Smooth muscle cell (in vitro differentiated cells): Measurements from ENCODE around the gene GSC. TPM values are rescaled to one million over a fixed set of nuclear protein-coding genes. Genes with fewer than 3 reads are reported as not detected.

ENCODE experiments used
- DNase-seq: peaks from one replicate; lab custom pipeline; 2025; ENCODE audit not compliant: unreplicated experiment; lab: John Stamatoyannopoulos, UW
- H2AFZ ChIP-seq: fragments of 200-600 bp; sonication (generic); 2 replicates; pipeline ENCODE4 v1.6.0; 2016; ENCODE audit warnings: antibody characterized with exemption, low read depth, mild to moderate bottlenecking
- H3F3A ChIP-seq: fragments of 200-600 bp; sonication (generic); 2 replicates; pipeline ENCODE4 v1.6.0; 2017; ENCODE audit warnings: antibody characterized with exemption, low read depth
- H3K27ac ChIP-seq: fragments of 200-600 bp; sonication (generic); 2 replicates; pipeline ENCODE4 v1.5.1; 2016; ENCODE audit warnings: low read depth, mild to moderate bottlenecking
- H3K27me3 ChIP-seq: fragments of 200-600 bp; sonication (generic); 2 replicates; pipeline ENCODE4 v1.6.1; 2016; ENCODE audit warnings: low read depth, mild to moderate bottlenecking
- H3K36me3 ChIP-seq: fragments of 200-600 bp; sonication (generic); 2 replicates; pipeline ENCODE4 v1.5.1; 2016; ENCODE audit warnings: low read depth
- H3K4me1 ChIP-seq: fragments of 200-600 bp; sonication (generic); 2 replicates; pipeline ENCODE4 v1.5.1; 2016; ENCODE audit warnings: low read depth
- H3K4me2 ChIP-seq: fragments of 200-600 bp; sonication (generic); 2 replicates; pipeline ENCODE4 v1.6.0; 2016; ENCODE audit warnings: mild to moderate bottlenecking
- H3K4me3 ChIP-seq: fragments of 200-600 bp; sonication (generic); 2 replicates; pipeline ENCODE4 v1.5.1; 2016; ENCODE audit warnings: mild to moderate bottlenecking
- H3K79me2 ChIP-seq: fragments of 200-600 bp; sonication (generic); 2 replicates; pipeline ENCODE4 v1.6.0; 2016; ENCODE audit warnings: low read depth, mild to moderate bottlenecking
- H3K9ac ChIP-seq: fragments of 200-600 bp; sonication (generic); 2 replicates; pipeline ENCODE4 v1.6.0; 2016; ENCODE audit warnings: low read depth
- H3K9me3 ChIP-seq: fragments of 200-600 bp; sonication (generic); replicated peaks from 2 replicates; pipeline ENCODE4 v1.5.1; 2016; ENCODE audit warnings: low read depth
- H4K20me1 ChIP-seq: fragments of 200-600 bp; sonication (generic); 2 replicates; pipeline ENCODE4 v1.6.0; 2016; ENCODE audit warnings: low read depth
- CTCF ChIP-seq: fragments of 200-600 bp; sonication (generic); IDR thresholded peaks from 2 replicates; pipeline ENCODE4 v1.5.1; 2017; ENCODE audit warnings: borderline replicate concordance, mild to moderate bottlenecking, antibody characterized with exemption; ENCODE audit not compliant: insufficient read depth, poor library complexity, severe bottlenecking
- WGBS: methylation state at CpG from one replicate; pipeline ENCODE4 v1.1.7; 2016; ENCODE audit warnings: low lambda C conversion rate; 5-methylcytosine and 5-hydroxymethylcytosine counted together
- polyA plus RNA-seq: library from polyadenylated mRNA; unstranded; fragments of >200 nt; fragmentation: Nextera tagmentation; extraction: Ambion mirVana; gene quantifications from 2 replicates; pipeline ENCODE4 v1.2.1, GENCODE V29; 2016
- total RNA-seq: library from RNA; depleted of rRNA; stranded (reverse); fragments of >200 nt; gene quantifications from 2 replicates; pipeline ENCODE4 v1.2.3, GENCODE V29; 2014

The GSC gene
- total and polyA plus RNA-seq, 2 experiments from 2014 or later: not detected

GRCh38 chr14:94768521-94769390 is 1.2 kb downstream of the GSC start:
- DNase-seq: no peak
- 3% methylated on average over 81 of the region's 82 CpGs for WGBS
- TF ChIP-seq CTCF: no peak

GRCh38 chr14:94768141-94768520 is 1.8 kb downstream of the GSC start:
- Histone ChIP-seq H3F3A (no peaks in the 10 kb centered on the region), H2AFZ (peak overlapping the region; percentile 66), H3K79me2 (no peaks in the 10 kb centered on the region), H3K4me2 (peak overlapping the region; percentile 91), H3K4me1 (peaks cover 46% of the 10 kb centered on the region), H3K27ac (no peak overlapping the region), H3K36me3 (no peaks in the 10 kb centered on the region), H3K4me3 (peak overlapping the region; percentile 55), H3K9ac (no peak overlapping the region), H3K27me3 (peaks cover 100% of the 10 kb centered on the region), H4K20me1 (no peaks in the 10 kb centered on the region), H3K9me3 (no peaks in the 10 kb centered on the region)
- DNase-seq: no peak
- WGBS: 6% methylated on average over 26 of the region's 26 CpGs
- no peak for TF ChIP-seq CTCF

More at GRCh38 chr14:94768521-94769390, 1.2 kb downstream of the GSC start:
- Histone ChIP-seq H3K27me3 (peaks cover 100% of the 10 kb centered on the region), H3K9ac (no peak overlapping the region), H2AFZ (peak overlapping the region; percentile 66), H3K36me3 (no peaks in the 10 kb centered on the region), H3K4me2 (peak overlapping the region; percentile 91), H3K27ac (no peak overlapping the region), H3F3A (no peaks in the 10 kb centered on the region), H3K4me1 (peaks cover 53% of the 10 kb centered on the region), H3K9me3 (no peaks in the 10 kb centered on the region), H3K79me2 (no peaks in the 10 kb centered on the region), H4K20me1 (no peaks in the 10 kb centered on the region), H3K4me3 (peak overlapping the region; percentile 55)

- H3K9me3 ChIP-seq: no peaks in the 10 kb centered on the region
- H3K27ac ChIP-seq: no peak overlapping the region
- H2AFZ ChIP-seq: no peak overlapping the region
- no peak overlapping the region for H3K9ac ChIP-seq
- no peaks in the 10 kb centered on the region for H3K36me3 ChIP-seq
- no peaks in the 10 kb centered on the region for H4K20me1 ChIP-seq
- H3K4me2 ChIP-seq: no peak overlapping the region
- no peak for DNase-seq
- H3K4me1 ChIP-seq: peaks cover 40% of the 10 kb centered on the region
- no peaks in the 10 kb centered on the region for H3F3A ChIP-seq
- no peaks in the 10 kb centered on the region for H3K79me2 ChIP-seq
- H3K4me3 ChIP-seq: no peak overlapping the region
- TF ChIP-seq CTCF: no peak
- peaks cover 100% of the 10 kb centered on the region for H3K27me3 ChIP-seq
- 16% methylated on average over 27 of the region's 27 CpGs for WGBS
These were observed 2.5 kb downstream of the GSC start for GRCh38 chr14:94767321-94767878.
